Smooth muscle cell (in vitro differentiated cells): ENCODE results near the gene ANKRD42. TPM values are rescaled to one million over a fixed set of nuclear protein-coding genes. Genes with fewer than 3 reads are reported as not detected.
"Not testable (repeated sequence)": the region's sequence is repeated elsewhere in the genome, so short reads cannot be mapped to it uniquely, and the experiment has no call there.

Experiments
- DNase-seq: peaks from one replicate; lab custom pipeline; 2025; ENCODE audit not compliant: unreplicated experiment; lab: John Stamatoyannopoulos, UW
- H2AFZ ChIP-seq: fragments of 200-600 bp; sonication (generic); 2 replicates; pipeline ENCODE4 v1.6.0; 2016; ENCODE audit warnings: antibody characterized with exemption, low read depth, mild to moderate bottlenecking
- H3F3A ChIP-seq: fragments of 200-600 bp; sonication (generic); 2 replicates; pipeline ENCODE4 v1.6.0; 2017; ENCODE audit warnings: antibody characterized with exemption, low read depth
- H3K27ac ChIP-seq: fragments of 200-600 bp; sonication (generic); 2 replicates; pipeline ENCODE4 v1.5.1; 2016; ENCODE audit warnings: low read depth, mild to moderate bottlenecking
- H3K27me3 ChIP-seq: fragments of 200-600 bp; sonication (generic); 2 replicates; pipeline ENCODE4 v1.6.1; 2016; ENCODE audit warnings: low read depth, mild to moderate bottlenecking
- H3K36me3 ChIP-seq: fragments of 200-600 bp; sonication (generic); 2 replicates; pipeline ENCODE4 v1.5.1; 2016; ENCODE audit warnings: low read depth
- H3K4me1 ChIP-seq: fragments of 200-600 bp; sonication (generic); 2 replicates; pipeline ENCODE4 v1.5.1; 2016; ENCODE audit warnings: low read depth
- H3K4me2 ChIP-seq: fragments of 200-600 bp; sonication (generic); 2 replicates; pipeline ENCODE4 v1.6.0; 2016; ENCODE audit warnings: mild to moderate bottlenecking
- H3K4me3 ChIP-seq: fragments of 200-600 bp; sonication (generic); 2 replicates; pipeline ENCODE4 v1.5.1; 2016; ENCODE audit warnings: mild to moderate bottlenecking
- H3K79me2 ChIP-seq: fragments of 200-600 bp; sonication (generic); 2 replicates; pipeline ENCODE4 v1.6.0; 2016; ENCODE audit warnings: low read depth, mild to moderate bottlenecking
- H3K9ac ChIP-seq: fragments of 200-600 bp; sonication (generic); 2 replicates; pipeline ENCODE4 v1.6.0; 2016; ENCODE audit warnings: low read depth
- H3K9me3 ChIP-seq: fragments of 200-600 bp; sonication (generic); replicated peaks from 2 replicates; pipeline ENCODE4 v1.5.1; 2016; ENCODE audit warnings: low read depth
- H4K20me1 ChIP-seq: fragments of 200-600 bp; sonication (generic); 2 replicates; pipeline ENCODE4 v1.6.0; 2016; ENCODE audit warnings: low read depth
- WGBS: methylation state at CpG from one replicate; pipeline ENCODE4 v1.1.7; 2016; ENCODE audit warnings: low lambda C conversion rate; 5-methylcytosine and 5-hydroxymethylcytosine counted together
- polyA plus RNA-seq: library from polyadenylated mRNA; unstranded; fragments of >200 nt; fragmentation: Nextera tagmentation; extraction: Ambion mirVana; gene quantifications from 2 replicates; pipeline ENCODE4 v1.2.1, GENCODE V29; 2016
- total RNA-seq: library from RNA; depleted of rRNA; stranded (reverse); fragments of >200 nt; gene quantifications from 2 replicates; pipeline ENCODE4 v1.2.3, GENCODE V29; 2014
- TF ChIP-seq, protein P1 (sequence below): fragments of 200-600 bp; sonication (generic); IDR thresholded peaks from 2 replicates; pipeline ENCODE4 v1.5.1; 2017; ENCODE audit warnings: borderline replicate concordance, mild to moderate bottlenecking, antibody characterized with exemption; ENCODE audit not compliant: insufficient read depth, poor library complexity, severe bottlenecking

Gene ANKRD42
- total and polyA plus RNA-seq, 2 experiments from 2014 or later: 16.2 to 16.4 TPM

DNA sequence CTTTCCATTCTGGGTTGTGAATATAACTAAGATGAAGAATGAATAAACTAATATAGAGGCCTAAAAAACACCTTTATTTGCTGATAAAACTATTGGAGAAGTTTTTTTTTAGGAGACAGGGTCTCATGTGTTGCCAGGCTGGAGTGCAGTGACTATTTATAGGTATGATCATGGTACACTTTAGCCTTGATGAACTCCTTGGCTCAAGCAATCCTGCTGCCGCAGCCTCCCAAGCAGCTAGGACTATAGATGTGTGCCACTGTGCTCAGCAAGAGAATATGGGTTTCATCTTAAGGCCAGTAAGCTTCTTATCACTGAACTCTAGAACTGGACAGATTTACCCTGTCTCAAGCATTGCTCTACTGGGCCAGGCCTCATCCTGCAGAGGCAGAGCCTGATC, 66.0 kb downstream of the ANKRD42 start:
- Histone ChIP-seq H3K4me2 (no peak overlapping the region), H3K9ac (no peak overlapping the region), H3K79me2 (no peaks in the 10 kb centered on the region), H4K20me1 (no peaks in the 10 kb centered on the region), H3K4me1 (no peaks in the 10 kb centered on the region), H3K36me3 (peaks cover 2% of the 10 kb centered on the region), H3K27ac (no peak overlapping the region), H3K27me3 (no peaks in the 10 kb centered on the region), H3K9me3 (no peaks in the 10 kb centered on the region), H3K4me3 (no peak overlapping the region), H2AFZ (no peak overlapping the region), H3F3A (no peaks in the 10 kb centered on the region)
- DNase-seq: no peak
- 90% methylated on average over 1 of the region's 1 CpG for WGBS
- TF ChIP-seq, protein P1, sequence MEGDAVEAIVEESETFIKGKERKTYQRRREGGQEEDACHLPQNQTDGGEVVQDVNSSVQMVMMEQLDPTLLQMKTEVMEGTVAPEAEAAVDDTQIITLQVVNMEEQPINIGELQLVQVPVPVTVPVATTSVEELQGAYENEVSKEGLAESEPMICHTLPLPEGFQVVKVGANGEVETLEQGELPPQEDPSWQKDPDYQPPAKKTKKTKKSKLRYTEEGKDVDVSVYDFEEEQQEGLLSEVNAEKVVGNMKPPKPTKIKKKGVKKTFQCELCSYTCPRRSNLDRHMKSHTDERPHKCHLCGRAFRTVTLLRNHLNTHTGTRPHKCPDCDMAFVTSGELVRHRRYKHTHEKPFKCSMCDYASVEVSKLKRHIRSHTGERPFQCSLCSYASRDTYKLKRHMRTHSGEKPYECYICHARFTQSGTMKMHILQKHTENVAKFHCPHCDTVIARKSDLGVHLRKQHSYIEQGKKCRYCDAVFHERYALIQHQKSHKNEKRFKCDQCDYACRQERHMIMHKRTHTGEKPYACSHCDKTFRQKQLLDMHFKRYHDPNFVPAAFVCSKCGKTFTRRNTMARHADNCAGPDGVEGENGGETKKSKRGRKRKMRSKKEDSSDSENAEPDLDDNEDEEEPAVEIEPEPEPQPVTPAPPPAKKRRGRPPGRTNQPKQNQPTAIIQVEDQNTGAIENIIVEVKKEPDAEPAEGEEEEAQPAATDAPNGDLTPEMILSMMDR: no peak

DNA sequence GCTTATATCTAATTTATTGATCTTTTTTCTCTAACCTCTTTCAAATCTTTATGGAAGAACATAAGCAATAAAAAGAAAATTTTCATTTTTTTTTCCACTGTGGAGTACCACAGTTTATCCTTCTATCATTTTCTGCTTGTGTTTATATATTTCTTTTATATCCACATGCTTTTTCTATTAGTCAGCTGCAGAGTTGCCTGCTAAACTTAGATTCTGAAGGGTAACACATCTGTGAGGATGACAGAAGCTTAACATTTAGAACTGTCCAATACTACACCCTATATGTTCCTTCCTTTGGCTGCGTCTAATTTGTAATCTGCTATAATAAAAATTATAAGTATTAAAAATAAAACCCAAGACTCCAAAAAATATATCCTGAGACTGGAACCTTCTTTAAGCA, 71.8 kb downstream of the ANKRD42 start:
- H4K20me1 ChIP-seq: peaks cover 18% of the 10 kb centered on the region
- TF ChIP-seq, protein P1: no peak
- H3K27ac ChIP-seq: no peak overlapping the region
- no peaks in the 10 kb centered on the region for H3K27me3 ChIP-seq
- H3K9ac ChIP-seq: no peak overlapping the region
- no peak for DNase-seq
- peaks cover 11% of the 10 kb centered on the region for H3K36me3 ChIP-seq
- H3F3A ChIP-seq: no peaks in the 10 kb centered on the region
- peaks cover 8% of the 10 kb centered on the region for H3K79me2 ChIP-seq
- H3K9me3 ChIP-seq: no peaks in the 10 kb centered on the region
- H3K4me2 ChIP-seq: no peak overlapping the region
- no peaks in the 10 kb centered on the region for H3K4me1 ChIP-seq
- H2AFZ ChIP-seq: no peak overlapping the region
- 90% methylated on average over 1 of the region's 1 CpG for WGBS
- H3K4me3 ChIP-seq: no peak overlapping the region

DNA sequence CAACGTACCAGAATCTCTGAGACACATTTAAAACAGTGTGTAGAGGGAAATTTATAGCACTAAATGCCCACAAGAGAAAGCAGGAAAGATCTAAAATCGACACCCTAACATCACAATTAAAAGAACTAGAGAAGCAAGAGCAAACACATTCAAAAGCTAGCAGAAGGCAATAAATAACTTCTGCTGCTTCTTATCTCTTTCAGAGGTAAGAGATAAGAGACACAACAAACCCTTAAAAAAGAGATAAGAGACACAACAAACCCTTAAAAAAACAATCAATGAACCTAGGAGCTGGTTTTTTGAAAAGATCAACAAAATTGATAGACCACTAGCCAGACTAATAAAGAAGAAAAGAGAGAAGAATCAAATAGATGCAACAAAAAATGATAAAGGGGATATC, 75.6 kb downstream of the ANKRD42 start:
- not testable (repeated sequence) for DNase-seq, H3K27ac ChIP-seq, H3K9ac ChIP-seq, H3K27me3 ChIP-seq, H3K4me1 ChIP-seq, H3F3A ChIP-seq, H3K4me3 ChIP-seq, H3K4me2 ChIP-seq, H3K9me3 ChIP-seq, H2AFZ ChIP-seq
- H3K36me3 ChIP-seq: peaks cover 15% of the 10 kb centered on the region
- peaks cover 16% of the 10 kb centered on the region for H3K79me2 ChIP-seq
- H4K20me1 ChIP-seq: peaks cover 30% of the 10 kb centered on the region
- WGBS: 39% methylated on average over 2 of the region's 2 CpGs

DNA sequence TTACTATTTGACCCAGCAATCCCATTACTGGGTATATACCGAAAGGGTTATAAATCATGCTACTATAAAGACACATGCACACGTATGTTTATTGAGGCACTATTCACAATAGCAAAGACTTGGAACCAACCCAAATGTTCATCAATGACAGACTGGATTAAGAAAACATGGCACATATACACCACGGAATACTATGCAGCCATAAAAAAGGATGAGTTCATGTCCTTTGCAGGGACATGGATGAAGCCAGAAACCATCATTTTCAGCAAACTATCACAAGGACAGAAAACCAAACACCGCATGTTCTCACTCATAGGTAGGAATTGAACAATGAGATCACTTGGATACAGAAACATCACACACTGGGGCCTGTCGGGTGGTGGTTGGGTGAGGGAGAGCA, 78.2 kb downstream of the ANKRD42 start:
- not testable (repeated sequence) for H3K9me3 ChIP-seq, H3K4me2 ChIP-seq, DNase-seq, H2AFZ ChIP-seq, H3K27me3 ChIP-seq, H3K4me3 ChIP-seq, H3K27ac ChIP-seq, H3K9ac ChIP-seq, H3K4me1 ChIP-seq
- Histone ChIP-seq H3F3A (peaks cover 13% of the 10 kb centered on the region), H4K20me1 (peaks cover 30% of the 10 kb centered on the region), H3K36me3 (peaks cover 16% of the 10 kb centered on the region), H3K79me2 (peaks cover 16% of the 10 kb centered on the region)
- WGBS: 96% methylated on average over 5 of the region's 5 CpGs

DNA sequence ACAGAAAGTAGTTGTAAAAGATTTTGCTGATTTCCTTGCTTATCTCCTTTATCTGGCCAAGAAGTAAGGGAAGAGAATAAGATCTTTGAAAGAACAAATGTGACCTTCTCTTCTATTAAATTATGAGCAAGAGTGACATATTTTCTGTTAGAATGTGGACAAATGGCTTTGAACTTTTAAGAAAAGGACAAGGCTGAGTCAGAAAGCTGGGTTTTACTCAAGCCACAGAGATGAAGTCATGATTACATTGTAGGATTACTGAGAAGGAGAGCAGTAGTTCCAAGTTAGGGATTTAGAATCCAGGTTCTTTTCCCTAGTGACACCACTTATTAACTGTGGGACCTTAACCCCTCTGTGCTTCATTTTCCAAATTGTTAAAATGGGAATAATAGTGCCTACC, 79.1 kb downstream of the ANKRD42 start:
- Histone ChIP-seq H3K27ac (peak overlapping the region; percentile 79), H3K9me3 (no peaks in the 10 kb centered on the region), H3K4me3 (no peak overlapping the region), H3K4me1 (no peaks in the 10 kb centered on the region), H3K9ac (no peak overlapping the region), H3F3A (peaks cover 13% of the 10 kb centered on the region), H3K36me3 (peaks cover 19% of the 10 kb centered on the region), H3K4me2 (peak overlapping the region; percentile 61), H3K79me2 (peaks cover 16% of the 10 kb centered on the region), H4K20me1 (peaks cover 30% of the 10 kb centered on the region), H2AFZ (no peak overlapping the region), H3K27me3 (no peaks in the 10 kb centered on the region)
- TF ChIP-seq, protein P1: no peak
- no peak for DNase-seq
